Activated CD4-positive, alpha-beta T cell treated with anti-CD3 and anti-CD28 coated beads, Interleukin-2, amount 50 U/mL, for 4 hours (primary cell): ENCODE measurements around the gene CDC5L.

Experiments used
- DNase-seq, 2 experiments: peaks; one replicate each; pipeline ENCODE4 v3.0.0-alpha.2; 2020

The CDC5L gene

GRCh38 chr6:44375071-44375470 is 12.4 kb upstream of the CDC5L start:
- no peak for DNase-seq

GRCh38 chr6:44377484-44377883 is 10.0 kb upstream of the CDC5L start:
- DNase-seq: no peak

GRCh38 chr6:44377971-44378370 is 9.5 kb upstream of the CDC5L start:
- DNase-seq: no peak

DNA sequence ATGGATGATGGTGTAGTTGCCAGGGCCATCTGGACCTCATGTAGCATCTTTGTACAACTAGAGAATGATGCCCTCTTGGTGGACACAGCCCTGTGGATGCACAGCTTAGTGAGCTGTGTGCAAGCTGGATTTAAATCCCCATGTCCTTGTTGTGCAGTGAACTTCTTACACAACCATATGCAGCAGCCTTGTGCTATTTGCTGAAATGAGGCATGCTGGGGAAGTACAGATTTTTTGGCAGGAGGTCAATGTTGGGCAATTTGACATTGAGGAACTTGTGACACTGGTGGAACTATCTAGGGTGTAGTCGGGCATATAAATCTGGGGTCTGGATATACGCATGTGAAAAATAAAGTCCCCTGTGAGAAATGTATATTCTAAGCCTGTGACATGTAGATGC is 5.8 kb upstream of the CDC5L start:
- DNase-seq: no peak

- no peak for DNase-seq
Measured at GRCh38 chr6:44386364-44386928, 1.1 kb upstream of the CDC5L start.

GRCh38 chr6:44386929-44387345 is 569 bp upstream of the CDC5L start:
- no peak for DNase-seq

DNA sequence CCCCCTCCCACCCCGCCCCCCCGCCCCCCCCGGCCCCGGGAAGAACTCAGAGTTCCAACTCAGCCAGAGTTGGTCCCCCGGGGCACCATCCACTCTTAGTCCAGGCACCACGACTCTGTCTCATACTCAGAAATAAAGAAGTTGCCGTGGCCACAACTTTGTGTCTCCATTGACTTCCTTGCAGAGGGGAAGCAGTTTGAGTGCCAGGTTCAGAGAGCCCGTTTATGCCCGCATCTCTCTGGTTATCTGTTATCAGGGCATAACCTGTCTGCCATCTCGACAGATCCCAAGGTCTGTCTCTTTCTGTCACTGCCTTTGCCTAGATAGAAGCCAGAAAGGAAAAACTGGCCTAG is 605 bp downstream of the CDC5L start:
- DNase-seq: peak in 1 of 2 experiments; percentile 11

- no peak for DNase-seq
Measured at GRCh38 chr6:44388887-44389286, 1.4 kb downstream of the CDC5L start.

DNA sequence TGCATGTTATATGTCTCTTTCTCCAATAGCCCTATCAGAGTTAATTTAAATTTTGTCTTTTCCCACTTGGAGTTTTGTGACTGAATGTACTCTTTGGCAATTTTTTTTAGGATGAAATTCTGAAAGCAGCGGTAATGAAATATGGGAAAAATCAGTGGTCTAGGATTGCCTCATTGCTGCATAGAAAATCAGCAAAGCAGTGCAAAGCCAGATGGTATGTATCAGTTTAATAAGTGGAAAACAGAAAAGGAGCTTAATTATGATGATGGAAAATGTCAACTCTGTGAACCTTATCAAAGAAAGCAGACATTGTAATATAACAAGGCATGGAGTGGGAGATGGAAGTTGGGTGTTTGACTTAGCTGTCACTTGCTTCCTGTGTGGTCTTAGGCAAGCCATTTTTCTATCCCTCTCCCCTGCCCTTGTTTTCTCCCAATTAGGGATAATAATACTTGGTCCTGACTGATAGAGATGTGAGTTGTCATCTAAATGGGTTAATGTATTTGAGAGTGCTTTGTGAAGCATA is 2.7 kb downstream of the CDC5L start:
- no peak for DNase-seq

DNA sequence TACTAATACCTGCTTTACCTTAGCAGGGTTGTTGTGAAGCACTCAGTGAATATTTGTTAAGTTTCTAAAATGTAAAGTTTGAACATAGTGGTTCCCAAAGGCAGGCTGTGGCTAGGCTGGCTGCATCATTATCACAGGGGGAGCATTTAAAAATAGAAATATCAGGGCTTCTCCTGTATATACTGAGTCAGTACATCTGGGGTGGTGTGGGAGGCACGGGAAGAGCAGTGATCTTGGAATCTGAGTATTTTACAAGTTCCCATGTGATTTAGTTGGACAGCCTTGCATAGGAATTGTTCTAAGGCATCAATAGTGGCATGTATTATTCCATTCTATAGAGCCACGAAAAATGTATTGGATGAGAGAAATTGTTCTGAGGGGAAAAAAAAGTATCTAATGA is 8.0 kb downstream of the CDC5L start:
- no peak for DNase-seq

- no peak for DNase-seq
Measured at GRCh38 chr6:44396968-44397367, 9.5 kb downstream of the CDC5L start.

- no peak for DNase-seq
Measured at GRCh38 chr6:44397424-44398164, 10.1 kb downstream of the CDC5L start.

DNA sequence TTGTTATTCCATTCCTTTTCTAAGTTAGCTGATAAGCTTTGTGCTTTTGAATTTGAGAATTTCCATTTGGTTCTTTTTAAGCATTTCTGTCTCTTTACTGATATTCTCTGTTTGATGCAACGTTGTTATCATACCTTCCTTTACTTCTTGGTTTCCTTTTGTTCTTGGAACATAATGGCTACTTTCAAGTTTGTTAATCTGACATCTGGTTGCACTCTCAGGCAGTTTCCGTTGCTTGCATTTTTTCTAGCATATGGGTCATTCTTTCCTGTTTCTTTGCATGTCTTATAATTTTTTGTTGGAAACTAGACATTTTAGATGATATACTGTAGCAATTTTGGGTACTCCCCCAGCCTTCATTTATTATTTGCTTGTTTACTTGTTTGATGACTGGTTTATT is 12.5 kb downstream of the CDC5L start:
- no peak for DNase-seq

- DNase-seq: no peak
Measured at GRCh38 chr6:44400572-44400971, 13.1 kb downstream of the CDC5L start.

DNA sequence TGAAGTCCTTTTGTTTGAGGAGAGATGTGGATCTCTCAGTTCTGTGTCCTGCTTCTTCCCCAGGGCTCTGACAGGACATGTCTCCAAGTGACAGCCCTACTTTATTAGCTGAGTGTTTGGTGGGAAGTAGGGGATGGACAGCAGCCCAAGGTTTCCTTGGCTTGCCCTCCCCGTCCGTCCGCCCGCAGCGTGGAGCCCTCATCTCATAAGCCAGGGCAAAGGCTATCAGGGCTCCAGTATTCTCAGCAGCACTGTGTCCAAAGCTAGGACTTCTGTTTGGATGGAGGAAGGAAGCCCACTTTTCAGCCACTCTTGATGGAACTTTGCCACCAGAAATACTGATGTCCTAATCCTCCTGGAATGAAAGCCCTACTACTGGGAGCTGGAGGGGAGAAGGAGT is 13.6 kb downstream of the CDC5L start:
- no peak for DNase-seq

DNA sequence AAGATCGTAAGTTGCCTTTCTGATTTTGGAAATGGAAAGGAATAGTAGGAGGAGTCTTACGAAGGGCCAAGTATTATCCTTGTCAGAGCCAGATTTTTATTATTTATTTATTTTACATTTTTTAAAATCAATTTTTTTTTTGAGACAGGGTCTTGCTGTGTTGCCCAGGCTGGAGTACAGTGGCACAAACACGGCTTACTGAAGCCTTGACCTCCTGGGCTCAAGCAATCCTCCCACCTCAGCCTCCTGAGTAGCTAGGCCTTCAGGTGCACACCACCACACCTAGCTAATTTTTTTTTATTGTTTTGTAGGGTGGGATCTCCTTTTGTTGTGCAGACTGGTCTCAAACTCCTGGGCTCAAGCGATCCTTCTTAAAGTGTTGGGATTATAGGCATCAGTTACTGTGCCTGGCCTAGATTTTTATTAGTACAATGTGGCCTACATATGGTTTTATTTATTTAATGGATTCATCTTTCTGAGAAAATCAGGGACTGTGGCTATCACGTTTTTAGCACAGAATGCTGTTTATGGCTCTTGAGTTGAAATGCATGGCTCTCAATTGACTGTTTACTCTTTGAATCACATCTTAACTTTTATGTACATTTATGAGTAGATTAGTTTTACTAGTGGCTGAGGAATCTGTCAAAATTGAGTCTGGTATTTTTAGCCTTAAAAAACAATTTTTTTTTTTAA is 16.7 kb downstream of the CDC5L start:
- no peak for DNase-seq

- no peak for DNase-seq
Measured at GRCh38 chr6:44404715-44405099, 17.2 kb downstream of the CDC5L start.

DNA sequence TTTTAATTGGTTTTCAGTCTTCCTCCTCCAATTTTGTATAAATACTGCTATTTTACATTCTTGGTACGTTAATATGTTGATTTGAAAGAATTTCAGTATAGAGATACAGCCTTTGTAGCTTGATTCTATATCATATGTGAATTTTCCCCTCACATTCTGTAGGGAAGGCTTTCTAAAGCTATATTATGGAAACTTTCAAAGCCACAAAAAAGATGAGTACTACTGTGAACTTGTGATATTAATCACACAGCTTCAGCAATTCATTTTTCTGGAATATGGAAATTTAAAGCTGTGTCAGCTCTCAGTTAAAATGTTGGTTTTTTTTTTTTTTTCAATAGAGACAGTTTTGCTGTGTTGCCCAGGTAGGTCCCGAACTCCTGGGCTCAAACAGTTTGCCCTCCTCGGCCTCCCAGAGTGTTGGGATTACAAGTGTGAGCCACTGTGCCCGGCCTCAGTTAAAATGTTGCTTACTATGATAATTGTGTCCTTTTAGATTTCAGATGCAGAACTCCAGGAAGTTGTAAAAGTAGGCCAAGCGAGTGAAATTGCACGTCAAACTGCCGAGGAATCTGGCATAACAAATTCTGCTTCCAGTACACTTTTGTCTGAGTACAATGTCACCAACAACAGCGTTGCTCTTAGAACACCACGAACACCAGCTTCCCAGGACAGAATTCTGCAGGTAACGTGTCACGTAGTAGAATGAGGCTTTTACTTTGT is 20.6 kb downstream of the CDC5L start:
- DNase-seq: no peak

DNA sequence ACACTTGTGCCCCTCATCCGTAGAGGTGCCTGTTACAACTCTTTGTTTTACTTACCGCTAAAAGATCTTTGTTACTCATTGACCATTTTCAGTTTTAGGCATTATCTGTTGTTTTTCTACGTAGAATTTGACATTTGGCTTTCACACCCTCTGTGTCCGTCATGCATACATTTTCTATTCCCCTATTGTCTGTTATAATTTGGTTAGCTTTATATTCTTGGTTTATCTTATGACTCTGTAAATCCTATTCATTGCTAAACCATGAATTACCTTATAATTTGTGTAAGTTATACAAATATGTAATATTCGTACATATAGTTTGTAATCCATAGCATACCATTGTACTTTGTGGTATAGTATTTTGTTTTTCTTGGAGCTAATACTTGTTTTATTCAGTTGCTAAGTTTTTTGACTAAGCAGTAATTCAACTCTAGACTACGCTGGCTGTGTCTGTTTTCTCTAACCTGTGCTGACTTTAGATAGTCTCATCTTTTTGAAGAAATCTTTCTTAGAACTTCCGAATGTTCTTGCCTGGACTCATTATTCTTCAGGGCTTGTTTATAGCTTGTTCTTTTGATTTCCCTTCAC is 21.8 kb downstream of the CDC5L start:
- DNase-seq: no peak

- no peak for DNase-seq
Measured at GRCh38 chr6:44410363-44410762, 22.9 kb downstream of the CDC5L start.

GRCh38 chr6:44411141-44411540 is 23.6 kb downstream of the CDC5L start:
- DNase-seq: no peak

GRCh38 chr6:44415449-44415848 is 27.9 kb downstream of the CDC5L start:
- no peak for DNase-seq

GRCh38 chr6:44415873-44416502 is 28.5 kb downstream of the CDC5L start:
- DNase-seq: no peak
